Vagina (tissue), 2 donors: ENCODE results near the gene TMEM134.

Source experiments
- POLR2A ChIP-seq, 2 donors: fragments of 450-650 bp; IDR thresholded peaks; one replicate each; pipeline ENCODE4 v1.6.1; 2017; ENCODE audit warnings: antibody characterized with exemption in 2 of 2, mild to moderate bottlenecking in 2 of 2, moderate library complexity in 2 of 2
- POLR2AphosphoS5 ChIP-seq, 2 donors: sonication (generic); formaldehyde crosslinking; IDR thresholded peaks; one replicate each; pipeline ENCODE4 v1.9.0; 2017; ENCODE audit warnings: antibody characterized with exemption in 2 of 2, mild to moderate bottlenecking in 2 of 2, low read depth in 1 of 2; ENCODE audit not compliant: insufficient read depth in 1 of 2
- TF ChIP-seq, protein P1 (sequence below), 3 experiments: fragments of 450-650 bp in 2 of 3; fragments of 200-600 bp in 1 of 3; sonication (generic) in 1 of 3; IDR thresholded peaks; one replicate each; pipeline ENCODE4 v1.5.1; 2017 to 2019; ENCODE audit warnings: antibody characterized with exemption in 3 of 3, mild to moderate bottlenecking in 2 of 3, moderate library complexity in 2 of 3

DNA sequence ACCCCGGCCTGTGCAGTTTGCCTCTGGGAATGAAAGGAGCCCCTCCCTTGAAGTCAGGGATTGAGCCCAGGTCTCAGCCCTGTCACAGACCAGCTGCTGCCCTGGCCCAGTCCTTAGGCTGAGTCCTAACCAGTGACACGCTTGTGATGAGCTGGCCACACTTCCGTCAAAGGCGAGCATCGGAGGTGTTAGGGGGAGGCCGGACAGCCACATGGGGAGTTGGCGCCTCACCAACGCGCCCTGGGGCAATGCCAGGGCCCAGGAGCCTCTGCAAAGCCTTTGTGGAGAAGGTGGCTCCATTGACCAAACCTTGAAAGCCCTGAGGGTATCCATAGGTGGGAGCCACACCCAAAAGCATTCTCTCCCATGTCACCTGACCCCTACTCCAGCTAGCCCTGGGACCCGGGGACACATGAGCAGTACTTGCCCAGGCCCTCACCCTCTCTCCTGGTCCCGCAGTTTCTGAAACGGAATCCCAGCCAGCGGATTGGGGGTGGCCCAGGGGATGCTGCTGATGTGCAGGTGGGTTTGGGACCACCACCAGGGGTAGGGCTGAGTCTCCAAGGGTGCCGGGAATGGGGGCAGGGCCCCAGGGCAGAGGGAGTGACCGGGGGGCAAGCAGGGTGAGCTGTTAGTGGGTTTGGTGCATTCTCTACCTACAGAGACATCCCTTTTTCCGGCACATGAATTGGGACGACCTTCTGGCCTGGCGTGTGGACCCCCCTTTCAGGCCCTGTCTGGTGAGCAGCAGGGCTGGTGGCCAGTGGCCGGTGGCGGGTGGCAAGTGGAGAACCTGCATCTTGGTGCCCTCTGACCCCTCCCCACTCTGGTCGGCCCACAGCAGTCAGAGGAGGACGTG is 35.3 kb downstream of the TMEM134 start:
- TF ChIP-seq, protein P1, sequence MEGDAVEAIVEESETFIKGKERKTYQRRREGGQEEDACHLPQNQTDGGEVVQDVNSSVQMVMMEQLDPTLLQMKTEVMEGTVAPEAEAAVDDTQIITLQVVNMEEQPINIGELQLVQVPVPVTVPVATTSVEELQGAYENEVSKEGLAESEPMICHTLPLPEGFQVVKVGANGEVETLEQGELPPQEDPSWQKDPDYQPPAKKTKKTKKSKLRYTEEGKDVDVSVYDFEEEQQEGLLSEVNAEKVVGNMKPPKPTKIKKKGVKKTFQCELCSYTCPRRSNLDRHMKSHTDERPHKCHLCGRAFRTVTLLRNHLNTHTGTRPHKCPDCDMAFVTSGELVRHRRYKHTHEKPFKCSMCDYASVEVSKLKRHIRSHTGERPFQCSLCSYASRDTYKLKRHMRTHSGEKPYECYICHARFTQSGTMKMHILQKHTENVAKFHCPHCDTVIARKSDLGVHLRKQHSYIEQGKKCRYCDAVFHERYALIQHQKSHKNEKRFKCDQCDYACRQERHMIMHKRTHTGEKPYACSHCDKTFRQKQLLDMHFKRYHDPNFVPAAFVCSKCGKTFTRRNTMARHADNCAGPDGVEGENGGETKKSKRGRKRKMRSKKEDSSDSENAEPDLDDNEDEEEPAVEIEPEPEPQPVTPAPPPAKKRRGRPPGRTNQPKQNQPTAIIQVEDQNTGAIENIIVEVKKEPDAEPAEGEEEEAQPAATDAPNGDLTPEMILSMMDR (IDR thresholded peaks at IDR 0.05): no peak
- TF ChIP-seq POLR2AphosphoS5 (IDR thresholded peaks at IDR 0.05; ENCODE audit: insufficient read depth in 1 of 2, low read depth in 1 of 2): no peak
- TF ChIP-seq POLR2A (IDR thresholded peaks at IDR 0.05): no peak
